Measurements from ENCODE around the gene CEP72. TPM values are rescaled to one million over a fixed set of nuclear protein-coding genes. Genes with fewer than 3 reads are reported as not detected.

CEP72 gene
- total and polyA plus RNA-seq, 2 of the 13 experiments (the other 11 are each of a cell fraction or from before 2014, with no cell fraction given), result 3.4 to 9.4 TPM

DNA sequence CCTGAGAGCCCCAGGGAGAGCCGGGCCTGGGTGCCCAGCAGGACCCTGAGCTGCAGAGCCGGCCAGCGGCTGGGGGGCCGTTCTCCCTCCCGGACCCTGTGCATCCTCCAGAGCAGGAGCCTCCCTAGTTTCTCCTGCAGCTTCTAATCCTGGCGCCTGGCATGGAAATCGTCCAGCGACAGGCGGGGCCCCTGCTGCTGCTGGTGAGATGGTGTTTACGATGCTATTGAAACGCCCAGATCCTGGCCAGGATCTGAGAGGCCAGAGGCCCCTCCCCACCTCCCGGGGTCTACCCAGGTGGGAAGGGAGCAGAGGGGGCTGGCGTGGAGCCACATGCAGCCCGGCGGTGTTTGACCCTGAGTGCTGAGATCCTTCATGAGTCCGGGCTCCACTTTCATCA is 38.2 kb upstream of the CEP72 start:
- BruUV-seq (replicated peaks), result no TSS peak
- intact Hi-C loops (cut with micrococcal nuclease; ENCODE audit: unreplicated experiment), result no loop called here
- Histone ChIP-seq H3K4me2 (ENCODE audit: low read depth, low read length) (no peak overlapping the region), H3K27me3 (ENCODE audit: control insufficient read depth in 1 of 2, insufficient read depth in 2 of 2, low read length in 2 of 2) (peaks cover 2 to 61% of the 10 kb centered on the region in 2 experiments), H3K36me3 (replicated peaks in 1 of 2; ENCODE audit: control insufficient read depth in 1 of 2, insufficient read depth in 2 of 2, low read length in 2 of 2) (no peaks in the 10 kb centered on the region), H3K9me3 (ENCODE audit: low read length) (peaks cover 5% of the 10 kb centered on the region; the same call in 1 of the 2 replicates), H3K79me2 (ENCODE audit: insufficient read depth, low read length) (no peaks in the 10 kb centered on the region), H3K27ac (ENCODE audit: extremely low read length, insufficient read depth, low read length) (no peak overlapping the region), H3K4me1 (ENCODE audit: insufficient read depth, low read length) (no peaks in the 10 kb centered on the region), H4K20me1 (ENCODE audit: insufficient read depth, low read length) (no peaks in the 10 kb centered on the region), H3K4me3 (replicated peaks in 1 of 3; ENCODE audit: insufficient read depth in 1 of 3, low read depth in 2 of 3, low read length in 3 of 3) (no peak overlapping the region), H2AFZ (ENCODE audit: low read length) (no peak overlapping the region), H3K9ac (ENCODE audit: insufficient read depth, low read depth, low read length) (no peak overlapping the region)
- no peak for ATAC-seq
- FAIRE-seq, result no peak
- no peak for DNase-seq (ENCODE audit: low spot score)
- ChIA-PET CTCF (ENCODE audit: low intra/inter-chr PET ratio, low total read pairs) (no interaction called here), POLR2A (no interaction called here)
- in situ Hi-C loops (cut with HindIII; ENCODE audit: extremely low pct_ligation_motif_present, low pct_unique_long_range_greater_than_20kb), result no loop called here
- 18% methylated on average over 7 of the region's 16 CpGs for WGBS (ENCODE audit: low lambda C conversion rate)
- TF ChIP-seq, protein P1, sequence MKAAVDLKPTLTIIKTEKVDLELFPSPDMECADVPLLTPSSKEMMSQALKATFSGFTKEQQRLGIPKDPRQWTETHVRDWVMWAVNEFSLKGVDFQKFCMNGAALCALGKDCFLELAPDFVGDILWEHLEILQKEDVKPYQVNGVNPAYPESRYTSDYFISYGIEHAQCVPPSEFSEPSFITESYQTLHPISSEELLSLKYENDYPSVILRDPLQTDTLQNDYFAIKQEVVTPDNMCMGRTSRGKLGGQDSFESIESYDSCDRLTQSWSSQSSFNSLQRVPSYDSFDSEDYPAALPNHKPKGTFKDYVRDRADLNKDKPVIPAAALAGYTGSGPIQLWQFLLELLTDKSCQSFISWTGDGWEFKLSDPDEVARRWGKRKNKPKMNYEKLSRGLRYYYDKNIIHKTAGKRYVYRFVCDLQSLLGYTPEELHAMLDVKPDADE (CRISPR knock-in tag; IDR thresholded peaks at IDR 0.05), result no peak
- no peak for TF ChIP-seq ZNF496 (CRISPR knock-in tag; IDR thresholded peaks at IDR 0.05; ENCODE audit: insufficient replicate concordance)
- no peak for TF ChIP-seq ZNF230 (CRISPR knock-in tag; IDR thresholded peaks at IDR 0.05)
- TF ChIP-seq, protein P2, sequence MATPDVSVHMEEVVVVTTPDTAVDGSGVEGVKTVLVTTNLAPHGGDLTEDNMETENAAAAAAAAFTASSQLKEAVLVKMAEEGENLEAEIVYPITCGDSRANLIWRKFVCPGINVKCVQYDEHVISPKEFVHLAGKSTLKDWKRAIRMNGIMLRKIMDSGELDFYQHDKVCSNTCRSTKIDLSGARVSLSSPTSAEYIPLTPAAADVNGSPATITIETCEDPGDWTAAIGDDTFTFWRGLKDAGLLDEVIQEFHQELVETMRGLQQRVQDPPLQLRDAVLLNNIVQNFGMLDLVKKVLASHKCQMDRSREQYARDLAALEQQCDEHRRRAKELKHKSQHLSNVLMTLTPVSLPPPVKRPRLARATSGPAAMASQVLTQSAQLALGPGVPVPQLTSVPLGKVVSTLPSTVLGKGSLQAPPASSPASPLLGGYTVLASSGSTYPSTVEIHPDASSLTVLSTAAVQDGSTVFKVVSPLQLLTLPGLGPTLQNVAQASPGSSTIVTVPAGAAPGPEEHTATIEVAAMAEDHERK (CRISPR knock-in tag; IDR thresholded peaks at IDR 0.05; ENCODE audit: low read depth), result no peak
- TF ChIP-seq, protein P3, sequence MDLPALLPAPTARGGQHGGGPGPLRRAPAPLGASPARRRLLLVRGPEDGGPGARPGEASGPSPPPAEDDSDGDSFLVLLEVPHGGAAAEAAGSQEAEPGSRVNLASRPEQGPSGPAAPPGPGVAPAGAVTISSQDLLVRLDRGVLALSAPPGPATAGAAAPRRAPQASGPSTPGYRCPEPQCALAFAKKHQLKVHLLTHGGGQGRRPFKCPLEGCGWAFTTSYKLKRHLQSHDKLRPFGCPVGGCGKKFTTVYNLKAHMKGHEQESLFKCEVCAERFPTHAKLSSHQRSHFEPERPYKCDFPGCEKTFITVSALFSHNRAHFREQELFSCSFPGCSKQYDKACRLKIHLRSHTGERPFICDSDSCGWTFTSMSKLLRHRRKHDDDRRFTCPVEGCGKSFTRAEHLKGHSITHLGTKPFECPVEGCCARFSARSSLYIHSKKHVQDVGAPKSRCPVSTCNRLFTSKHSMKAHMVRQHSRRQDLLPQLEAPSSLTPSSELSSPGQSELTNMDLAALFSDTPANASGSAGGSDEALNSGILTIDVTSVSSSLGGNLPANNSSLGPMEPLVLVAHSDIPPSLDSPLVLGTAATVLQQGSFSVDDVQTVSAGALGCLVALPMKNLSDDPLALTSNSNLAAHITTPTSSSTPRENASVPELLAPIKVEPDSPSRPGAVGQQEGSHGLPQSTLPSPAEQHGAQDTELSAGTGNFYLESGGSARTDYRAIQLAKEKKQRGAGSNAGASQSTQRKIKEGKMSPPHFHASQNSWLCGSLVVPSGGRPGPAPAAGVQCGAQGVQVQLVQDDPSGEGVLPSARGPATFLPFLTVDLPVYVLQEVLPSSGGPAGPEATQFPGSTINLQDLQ (CRISPR knock-in tag; IDR thresholded peaks at IDR 0.05), result no peak
- TF ChIP-seq ZC3H4 (CRISPR knock-in tag; IDR thresholded peaks at IDR 0.05; ENCODE audit: borderline replicate concordance), result no peak
- no peak for TF ChIP-seq SALL1 (CRISPR knock-in tag; IDR thresholded peaks at IDR 0.05)
- TF ChIP-seq, protein P4, sequence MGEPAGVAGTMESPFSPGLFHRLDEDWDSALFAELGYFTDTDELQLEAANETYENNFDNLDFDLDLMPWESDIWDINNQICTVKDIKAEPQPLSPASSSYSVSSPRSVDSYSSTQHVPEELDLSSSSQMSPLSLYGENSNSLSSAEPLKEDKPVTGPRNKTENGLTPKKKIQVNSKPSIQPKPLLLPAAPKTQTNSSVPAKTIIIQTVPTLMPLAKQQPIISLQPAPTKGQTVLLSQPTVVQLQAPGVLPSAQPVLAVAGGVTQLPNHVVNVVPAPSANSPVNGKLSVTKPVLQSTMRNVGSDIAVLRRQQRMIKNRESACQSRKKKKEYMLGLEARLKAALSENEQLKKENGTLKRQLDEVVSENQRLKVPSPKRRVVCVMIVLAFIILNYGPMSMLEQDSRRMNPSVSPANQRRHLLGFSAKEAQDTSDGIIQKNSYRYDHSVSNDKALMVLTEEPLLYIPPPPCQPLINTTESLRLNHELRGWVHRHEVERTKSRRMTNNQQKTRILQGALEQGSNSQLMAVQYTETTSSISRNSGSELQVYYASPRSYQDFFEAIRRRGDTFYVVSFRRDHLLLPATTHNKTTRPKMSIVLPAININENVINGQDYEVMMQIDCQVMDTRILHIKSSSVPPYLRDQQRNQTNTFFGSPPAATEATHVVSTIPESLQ (CRISPR knock-in tag; conservative IDR thresholded peaks at IDR 0.05), result no peak
- no peak for TF ChIP-seq ZNF614 (CRISPR knock-in tag; IDR thresholded peaks at IDR 0.05; ENCODE audit: borderline replicate concordance)
- TF ChIP-seq ZNF761 (CRISPR knock-in tag; conservative IDR thresholded peaks at IDR 0.05), result no peak
- TF ChIP-seq BRCA1 (CRISPR knock-in tag; IDR thresholded peaks at IDR 0.05), result no peak
- no peak for TF ChIP-seq ZNF607 (CRISPR knock-in tag; IDR thresholded peaks at IDR 0.05; ENCODE audit: borderline replicate concordance)
- TF ChIP-seq PITX1 (CRISPR knock-in tag; IDR thresholded peaks at IDR 0.05), result no peak
- no peak for TF ChIP-seq PTBP1 (IDR thresholded peaks at IDR 0.05; ENCODE audit: low read depth, low read length, poor library complexity, severe bottlenecking)

Data from HepG2 (cell line).